Sigmoid colon (tissue), 4 donors: ENCODE data around the gene DEPDC4.

Experiments used
- CTCF ChIP-seq, 4 experiments: fragments of 450-650 bp in 3 of 4; fragments of 200-600 bp in 1 of 4; IDR thresholded peaks; one replicate each; pipeline ENCODE4 v1.5.1; 2016 to 2019; ENCODE audit warnings: antibody characterized with exemption in 4 of 4, mild to moderate bottlenecking in 3 of 4, moderate library complexity in 2 of 4
- EP300 ChIP-seq, 4 donors: sonication (generic); formaldehyde crosslinking; IDR thresholded peaks; one replicate each; pipeline ENCODE4 v1.6.1; 2017; ENCODE audit warnings: antibody characterized with exemption in 4 of 4
- POLR2A ChIP-seq, 2 donors: fragments of 450-650 bp; IDR thresholded peaks; one replicate each; pipeline ENCODE4 v1.6.1; 2016; ENCODE audit warnings: antibody characterized with exemption in 2 of 2, mild to moderate bottlenecking in 2 of 2, moderate library complexity in 2 of 2

DNA sequence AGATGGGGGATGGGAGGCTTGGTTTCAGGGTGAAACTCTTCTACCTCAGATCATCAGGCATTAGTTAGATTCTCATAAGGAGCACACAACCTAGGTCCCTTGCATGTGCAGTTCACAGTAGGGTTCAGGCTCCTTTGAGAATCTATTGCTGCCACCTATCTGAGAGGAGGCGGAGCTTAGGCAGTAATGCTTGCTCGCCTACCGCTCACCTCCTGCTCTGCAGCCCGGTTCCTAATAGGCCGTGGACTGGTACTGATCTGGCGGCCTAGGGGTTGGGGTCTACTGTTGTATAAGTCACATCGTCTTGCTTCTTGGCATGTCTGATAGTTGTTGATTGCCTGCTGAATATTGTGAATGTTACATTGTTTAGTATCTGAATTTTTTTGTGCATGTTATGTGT lies 12.3 kb upstream of the DEPDC4 start:
- TF ChIP-seq CTCF (IDR thresholded peaks at IDR 0.05) (no peak), EP300 (IDR thresholded peaks at IDR 0.05) (no peak), POLR2A (IDR thresholded peaks at IDR 0.05) (no peak)
